Measurements from ENCODE around the gene FMOD.

The FMOD gene

DNA sequence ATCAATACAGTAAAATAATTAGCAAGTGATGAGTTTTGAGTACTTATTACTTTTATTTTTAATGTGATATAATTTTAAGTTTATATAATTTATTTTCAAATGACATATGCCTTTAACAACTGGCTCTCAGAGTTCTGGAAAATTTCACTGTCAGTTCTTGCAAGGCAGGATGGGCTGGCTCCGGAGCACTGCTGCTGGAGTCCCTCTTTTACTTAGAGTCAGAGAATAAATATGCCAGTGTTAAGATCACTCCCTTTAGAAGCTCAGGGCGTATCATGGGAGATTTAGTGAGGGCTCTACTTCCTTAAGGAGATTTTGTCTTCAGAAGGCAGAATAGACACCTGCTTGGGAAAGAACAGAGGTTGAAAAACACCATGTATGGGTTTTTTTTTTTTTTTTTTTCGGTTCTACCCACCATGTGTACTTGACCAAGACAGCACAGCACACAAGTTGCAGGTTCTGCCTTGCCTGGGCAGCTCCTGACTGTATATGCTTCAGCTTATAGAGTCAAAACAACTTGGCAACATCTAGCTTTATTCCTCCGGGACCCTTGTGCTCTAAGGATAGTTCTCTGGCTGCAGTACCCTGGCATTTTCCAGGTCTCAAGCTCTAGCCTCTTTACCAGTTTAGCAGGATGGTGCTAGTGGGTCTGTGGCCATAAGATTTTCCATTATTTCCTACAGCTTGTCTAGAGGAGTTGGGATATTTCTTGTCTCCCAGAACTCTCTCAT lies 29.7 kb upstream of the FMOD start:
- peak overlapping the region; percentile 64 to 87 for H3K27ac ChIP-seq
- no peak overlapping the region for H3K4me3 ChIP-seq
- DNase-seq (ENCODE audit: low spot score): no peak
- TF ChIP-seq, protein P1, sequence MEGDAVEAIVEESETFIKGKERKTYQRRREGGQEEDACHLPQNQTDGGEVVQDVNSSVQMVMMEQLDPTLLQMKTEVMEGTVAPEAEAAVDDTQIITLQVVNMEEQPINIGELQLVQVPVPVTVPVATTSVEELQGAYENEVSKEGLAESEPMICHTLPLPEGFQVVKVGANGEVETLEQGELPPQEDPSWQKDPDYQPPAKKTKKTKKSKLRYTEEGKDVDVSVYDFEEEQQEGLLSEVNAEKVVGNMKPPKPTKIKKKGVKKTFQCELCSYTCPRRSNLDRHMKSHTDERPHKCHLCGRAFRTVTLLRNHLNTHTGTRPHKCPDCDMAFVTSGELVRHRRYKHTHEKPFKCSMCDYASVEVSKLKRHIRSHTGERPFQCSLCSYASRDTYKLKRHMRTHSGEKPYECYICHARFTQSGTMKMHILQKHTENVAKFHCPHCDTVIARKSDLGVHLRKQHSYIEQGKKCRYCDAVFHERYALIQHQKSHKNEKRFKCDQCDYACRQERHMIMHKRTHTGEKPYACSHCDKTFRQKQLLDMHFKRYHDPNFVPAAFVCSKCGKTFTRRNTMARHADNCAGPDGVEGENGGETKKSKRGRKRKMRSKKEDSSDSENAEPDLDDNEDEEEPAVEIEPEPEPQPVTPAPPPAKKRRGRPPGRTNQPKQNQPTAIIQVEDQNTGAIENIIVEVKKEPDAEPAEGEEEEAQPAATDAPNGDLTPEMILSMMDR (IDR thresholded peaks at IDR 0.05): no peak

- TF ChIP-seq, protein P1 (IDR thresholded peaks at IDR 0.05): no peak
- no peak for DNase-seq (ENCODE audit: low spot score)
- Histone ChIP-seq H3K4me3 (no peak overlapping the region), H3K27ac (peak overlapping the region; percentile 64 to 87)
These were observed 28.9 kb upstream of the FMOD start for GRCh38 chr1:203379825-203380224.

- DNase-seq (ENCODE audit: low spot score): no peak
- no peak overlapping the region for H3K4me3 ChIP-seq
- TF ChIP-seq, protein P1 (IDR thresholded peaks at IDR 0.05): no peak
- H3K27ac ChIP-seq: peak overlapping the region; percentile 64 to 87
These were observed 27.8 kb upstream of the FMOD start for GRCh38 chr1:203378556-203379245.

DNA sequence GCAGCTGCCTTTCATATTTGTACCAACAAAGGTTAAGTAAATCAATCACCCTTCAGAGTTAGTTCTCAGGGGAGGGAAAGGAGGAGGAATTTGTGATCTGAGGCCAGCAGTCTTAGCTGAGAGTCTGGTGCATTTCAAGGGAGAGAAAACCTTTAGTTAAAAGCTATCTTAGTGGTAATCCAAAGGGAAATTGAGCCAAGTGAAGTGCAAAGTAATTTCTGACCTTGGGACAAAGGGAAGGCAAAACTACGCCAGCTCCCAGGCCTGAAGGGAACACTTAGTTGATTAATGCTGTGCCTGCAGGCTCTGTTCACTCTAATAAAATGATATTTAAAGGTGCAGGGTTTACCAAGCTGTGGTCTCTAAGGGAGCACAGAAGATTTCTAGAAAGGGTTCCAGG lies 23.1 kb upstream of the FMOD start:
- Histone ChIP-seq H3K4me3 (no peak overlapping the region), H3K27ac (peak overlapping the region; percentile 0 to 68)
- TF ChIP-seq, protein P1 (IDR thresholded peaks at IDR 0.05): no peak
- no peak for DNase-seq (ENCODE audit: low spot score)

DNA sequence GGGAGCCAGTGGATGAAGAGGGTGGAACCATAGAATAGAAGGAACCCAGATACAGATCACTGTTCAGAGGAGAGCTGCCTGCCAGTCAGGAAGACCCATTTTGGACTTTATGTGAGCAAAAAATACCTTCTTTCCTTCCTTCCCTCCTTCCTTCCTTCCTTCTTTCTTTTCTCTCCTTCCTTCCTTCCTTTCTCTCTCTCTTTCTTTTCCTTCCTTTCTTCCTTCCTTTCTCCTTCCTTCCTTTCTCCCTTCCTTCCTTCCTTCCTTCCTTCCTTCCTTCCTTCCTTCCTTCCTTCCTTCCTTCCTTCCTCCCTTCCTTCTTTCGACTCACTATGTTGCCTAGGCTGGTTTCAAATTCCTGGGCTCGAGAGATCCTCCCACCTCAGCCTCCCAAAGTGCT lies 22.1 kb upstream of the FMOD start:
- Histone ChIP-seq H3K4me3 (no peak overlapping the region), H3K27ac (no peak overlapping the region)
- TF ChIP-seq, protein P1 (IDR thresholded peaks at IDR 0.05): no peak
- DNase-seq (ENCODE audit: low spot score): no peak

DNA sequence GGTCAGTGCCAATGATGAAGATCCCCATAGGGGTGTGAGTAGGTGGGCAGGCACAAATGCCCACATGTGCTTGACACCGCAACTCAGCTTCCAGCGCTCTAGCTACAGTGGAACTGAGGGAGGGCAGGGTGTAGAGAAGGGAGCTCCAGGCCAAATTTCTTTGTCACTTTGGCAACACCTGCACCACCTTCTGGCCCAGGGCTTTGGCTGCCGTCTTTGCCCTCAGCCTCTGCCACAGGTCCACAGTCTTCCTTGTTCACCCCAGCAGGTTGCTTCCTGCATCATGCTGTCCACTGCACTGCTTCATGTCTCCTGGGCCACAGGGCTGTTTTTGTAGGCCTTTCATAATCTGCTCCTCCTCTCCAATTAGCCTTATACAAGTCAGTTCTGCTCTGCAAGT lies 20.4 kb upstream of the FMOD start:
- no peak for DNase-seq (ENCODE audit: low spot score)
- TF ChIP-seq, protein P1 (IDR thresholded peaks at IDR 0.05): no peak
- Histone ChIP-seq H3K27ac (no peak overlapping the region), H3K4me3 (no peak overlapping the region)

DNA sequence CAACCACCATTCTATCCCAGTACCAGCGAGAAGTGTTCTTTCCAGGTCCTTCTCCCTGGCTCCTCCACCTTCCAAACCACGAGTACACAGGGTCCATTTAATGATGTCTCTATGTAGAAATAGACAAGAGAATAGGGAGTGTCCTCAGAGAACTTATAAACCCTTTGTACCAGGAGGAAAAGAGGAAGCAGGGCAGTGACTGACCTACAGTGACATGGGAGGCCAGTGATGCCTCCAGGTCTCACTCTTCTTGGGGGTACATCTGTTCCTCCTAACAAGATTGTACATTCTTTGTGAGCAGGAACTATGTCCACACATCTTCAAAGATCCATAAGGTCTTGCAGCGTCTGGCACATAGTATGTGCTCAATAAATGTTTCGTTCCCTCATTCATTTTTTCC lies 18.7 kb upstream of the FMOD start:
- Histone ChIP-seq H3K27ac (peak overlapping the region in 1 of 2 donors; percentile 71), H3K4me3 (no peak overlapping the region)
- DNase-seq (ENCODE audit: low spot score): no peak
- TF ChIP-seq, protein P1 (IDR thresholded peaks at IDR 0.05): no peak

Measured in coronary artery (tissue), 2 donors.